A673 (cell line): Measurements from ENCODE around the gene COX6B1.

Experiments
- CTCF ChIP-seq: fragments of 300-800, 200-600 bp; sonication (generic); conservative IDR thresholded peaks from 2 replicates; pipeline ENCODE4 v1.5.1; 2017; ENCODE audit warnings: low read depth, mild to moderate bottlenecking, antibody characterized with exemption, low read length, moderate library complexity, mixed read lengths
- EZH2 ChIP-seq: fragments of 200-600 bp; sonication (generic); IDR thresholded peaks from 2 replicates; pipeline ENCODE4 v1.6.1; 2017; ENCODE audit warnings: borderline replicate concordance, low read depth, mild to moderate bottlenecking, mixed read lengths, antibody characterized with exemption, low read length; ENCODE audit not compliant: poor library complexity, severe bottlenecking

GRCh38 chr19:35692010-35692409 is 43.9 kb downstream of the COX6B1 start:
- TF ChIP-seq EZH2 (no peak), CTCF (no peak)
